Measurements from ENCODE around the gene SWT1. TPM values are rescaled to one million over a fixed set of nuclear protein-coding genes. Genes with fewer than 3 reads are reported as not detected.
A peak's percentile ranks its signal among the peaks of the same experiment; 100 is the strongest.

The SWT1 gene
- total and polyA plus RNA-seq, 9 of the 15 experiments (the other 6 are each of a cell fraction or from before 2014, with no cell fraction given): 1.5 to 3.4 (median 2.3) TPM

DNA sequence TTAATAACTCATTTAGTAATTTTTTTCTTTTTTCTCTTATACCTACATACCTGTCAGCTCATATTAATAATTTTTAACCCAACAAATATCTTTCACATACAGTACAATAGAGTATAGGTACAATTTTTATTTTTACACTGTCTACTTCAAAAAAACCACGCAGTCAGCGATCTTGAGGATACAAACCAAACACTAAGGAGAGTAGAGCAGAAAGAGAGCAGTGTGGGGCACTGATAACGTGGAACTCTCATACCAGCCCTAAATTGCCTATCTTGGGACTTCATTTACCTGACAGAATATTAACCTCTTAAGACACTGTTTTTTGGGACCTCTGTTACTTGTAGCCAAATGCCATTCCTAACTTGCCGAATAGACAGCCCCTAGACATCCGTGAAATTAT is 5.8 kb upstream of the SWT1 start (continued):
- no peak for TF ChIP-seq VEZF1 (CRISPR knock-in tag; IDR thresholded peaks at IDR 0.05)
- TF ChIP-seq, protein P1, sequence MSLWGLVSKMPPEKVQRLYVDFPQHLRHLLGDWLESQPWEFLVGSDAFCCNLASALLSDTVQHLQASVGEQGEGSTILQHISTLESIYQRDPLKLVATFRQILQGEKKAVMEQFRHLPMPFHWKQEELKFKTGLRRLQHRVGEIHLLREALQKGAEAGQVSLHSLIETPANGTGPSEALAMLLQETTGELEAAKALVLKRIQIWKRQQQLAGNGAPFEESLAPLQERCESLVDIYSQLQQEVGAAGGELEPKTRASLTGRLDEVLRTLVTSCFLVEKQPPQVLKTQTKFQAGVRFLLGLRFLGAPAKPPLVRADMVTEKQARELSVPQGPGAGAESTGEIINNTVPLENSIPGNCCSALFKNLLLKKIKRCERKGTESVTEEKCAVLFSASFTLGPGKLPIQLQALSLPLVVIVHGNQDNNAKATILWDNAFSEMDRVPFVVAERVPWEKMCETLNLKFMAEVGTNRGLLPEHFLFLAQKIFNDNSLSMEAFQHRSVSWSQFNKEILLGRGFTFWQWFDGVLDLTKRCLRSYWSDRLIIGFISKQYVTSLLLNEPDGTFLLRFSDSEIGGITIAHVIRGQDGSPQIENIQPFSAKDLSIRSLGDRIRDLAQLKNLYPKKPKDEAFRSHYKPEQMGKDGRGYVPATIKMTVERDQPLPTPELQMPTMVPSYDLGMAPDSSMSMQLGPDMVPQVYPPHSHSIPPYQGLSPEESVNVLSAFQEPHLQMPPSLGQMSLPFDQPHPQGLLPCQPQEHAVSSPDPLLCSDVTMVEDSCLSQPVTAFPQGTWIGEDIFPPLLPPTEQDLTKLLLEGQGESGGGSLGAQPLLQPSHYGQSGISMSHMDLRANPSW (CRISPR knock-in tag; IDR thresholded peaks at IDR 0.05): no peak
- no peak for TF ChIP-seq HOXB6 (CRISPR knock-in tag; IDR thresholded peaks at IDR 0.05; ENCODE audit: borderline replicate concordance)
- no peak for TF ChIP-seq TCFL5 (CRISPR knock-in tag; conservative IDR thresholded peaks at IDR 0.05)
- peak; percentile 69 for TF ChIP-seq ARID1B (IDR thresholded peaks at IDR 0.05)
- TF ChIP-seq ELF4 (CRISPR knock-in tag; IDR thresholded peaks at IDR 0.05): no peak
- no peak for TF ChIP-seq SMC3 (conservative IDR thresholded peaks at IDR 0.05; ENCODE audit: insufficient read depth, low read depth, low read length)
- TF ChIP-seq MAFG (tag; conservative IDR thresholded peaks at IDR 0.05): peak; percentile 82
- TF ChIP-seq ZNF3 (CRISPR knock-in tag; IDR thresholded peaks at IDR 0.05): no peak
- TF ChIP-seq SMARCA4 (IDR thresholded peaks at IDR 0.05): 0 out of 2 replicates have a peak, but pooled peaks have one; percentile 41
- TF ChIP-seq, protein P2, sequence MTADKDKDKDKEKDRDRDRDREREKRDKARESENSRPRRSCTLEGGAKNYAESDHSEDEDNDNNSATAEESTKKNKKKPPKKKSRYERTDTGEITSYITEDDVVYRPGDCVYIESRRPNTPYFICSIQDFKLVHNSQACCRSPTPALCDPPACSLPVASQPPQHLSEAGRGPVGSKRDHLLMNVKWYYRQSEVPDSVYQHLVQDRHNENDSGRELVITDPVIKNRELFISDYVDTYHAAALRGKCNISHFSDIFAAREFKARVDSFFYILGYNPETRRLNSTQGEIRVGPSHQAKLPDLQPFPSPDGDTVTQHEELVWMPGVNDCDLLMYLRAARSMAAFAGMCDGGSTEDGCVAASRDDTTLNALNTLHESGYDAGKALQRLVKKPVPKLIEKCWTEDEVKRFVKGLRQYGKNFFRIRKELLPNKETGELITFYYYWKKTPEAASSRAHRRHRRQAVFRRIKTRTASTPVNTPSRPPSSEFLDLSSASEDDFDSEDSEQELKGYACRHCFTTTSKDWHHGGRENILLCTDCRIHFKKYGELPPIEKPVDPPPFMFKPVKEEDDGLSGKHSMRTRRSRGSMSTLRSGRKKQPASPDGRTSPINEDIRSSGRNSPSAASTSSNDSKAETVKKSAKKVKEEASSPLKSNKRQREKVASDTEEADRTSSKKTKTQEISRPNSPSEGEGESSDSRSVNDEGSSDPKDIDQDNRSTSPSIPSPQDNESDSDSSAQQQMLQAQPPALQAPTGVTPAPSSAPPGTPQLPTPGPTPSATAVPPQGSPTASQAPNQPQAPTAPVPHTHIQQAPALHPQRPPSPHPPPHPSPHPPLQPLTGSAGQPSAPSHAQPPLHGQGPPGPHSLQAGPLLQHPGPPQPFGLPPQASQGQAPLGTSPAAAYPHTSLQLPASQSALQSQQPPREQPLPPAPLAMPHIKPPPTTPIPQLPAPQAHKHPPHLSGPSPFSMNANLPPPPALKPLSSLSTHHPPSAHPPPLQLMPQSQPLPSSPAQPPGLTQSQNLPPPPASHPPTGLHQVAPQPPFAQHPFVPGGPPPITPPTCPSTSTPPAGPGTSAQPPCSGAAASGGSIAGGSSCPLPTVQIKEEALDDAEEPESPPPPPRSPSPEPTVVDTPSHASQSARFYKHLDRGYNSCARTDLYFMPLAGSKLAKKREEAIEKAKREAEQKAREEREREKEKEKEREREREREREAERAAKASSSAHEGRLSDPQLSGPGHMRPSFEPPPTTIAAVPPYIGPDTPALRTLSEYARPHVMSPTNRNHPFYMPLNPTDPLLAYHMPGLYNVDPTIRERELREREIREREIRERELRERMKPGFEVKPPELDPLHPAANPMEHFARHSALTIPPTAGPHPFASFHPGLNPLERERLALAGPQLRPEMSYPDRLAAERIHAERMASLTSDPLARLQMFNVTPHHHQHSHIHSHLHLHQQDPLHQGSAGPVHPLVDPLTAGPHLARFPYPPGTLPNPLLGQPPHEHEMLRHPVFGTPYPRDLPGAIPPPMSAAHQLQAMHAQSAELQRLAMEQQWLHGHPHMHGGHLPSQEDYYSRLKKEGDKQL (CRISPR knock-in tag; IDR thresholded peaks at IDR 0.05; ENCODE audit: borderline replicate concordance): no peak
- peak; percentile 45; the same call in 1 of the 2 replicates for TF ChIP-seq TCF3 (CRISPR knock-in tag; IDR thresholded peaks at IDR 0.05)
- peak; percentile 53; the same call in 1 of the 2 replicates for TF ChIP-seq DPF2 (IDR thresholded peaks at IDR 0.05)
- TF ChIP-seq NFIC (IDR thresholded peaks at IDR 0.05): peak; percentile 8; the same call in 1 of the 2 replicates
- TF ChIP-seq TAF1 (IDR thresholded peaks at IDR 0.05; ENCODE audit: control insufficient read depth, extremely low read depth, insufficient read depth, low read length, severe bottlenecking): no peak
- TF ChIP-seq TEAD4 (IDR thresholded peaks at IDR 0.05; ENCODE audit: low read length): peak; percentile 24; the same call in 1 of the 2 replicates
- no peak for TF ChIP-seq TEAD4 (CRISPR knock-in tag; IDR thresholded peaks at IDR 0.05; ENCODE audit: borderline replicate concordance)
- TF ChIP-seq MAFF (IDR thresholded peaks at IDR 0.05; ENCODE audit: low read length): peak; percentile 85
- TF ChIP-seq ZNF583 (CRISPR knock-in tag; IDR thresholded peaks at IDR 0.05): no peak
- TF ChIP-seq GATAD2B (IDR thresholded peaks at IDR 0.05; ENCODE audit: borderline replicate concordance): peak; percentile 32; the same call in 1 of the 2 replicates
- no peak for TF ChIP-seq SUPT5H (IDR thresholded peaks at IDR 0.05)
- TF ChIP-seq ESRRB (CRISPR knock-in tag; IDR thresholded peaks at IDR 0.05; ENCODE audit: borderline replicate concordance): no peak
